ENCODE measurements around the gene ARHGEF12. TPM values are rescaled to one million over a fixed set of nuclear protein-coding genes. Genes with fewer than 3 reads are reported as not detected.

Gene ARHGEF12
- total and polyA plus RNA-seq, 10 of the 15 experiments (the other 5 are each of a cell fraction or from before 2014, with no cell fraction given) = 2.7 to 40.8 (median 20.9) TPM

GRCh38 chr11:120336641-120337354 is 585 bp downstream of the ARHGEF12 start (continued):
- TF ChIP-seq E2F8 (IDR thresholded peaks at IDR 0.05; ENCODE audit: low read depth, partially characterized antibody) (no peak), MXI1 (IDR thresholded peaks at IDR 0.05; ENCODE audit: low read depth, low read length) (peak; percentile 31; the same call in 1 of the 2 replicates), CHD2 (IDR thresholded peaks at IDR 0.05; ENCODE audit: borderline replicate concordance, low read depth, low read length) (no peak), MLLT1 (IDR thresholded peaks at IDR 0.05) (0 out of 2 replicates have a peak, but pooled peaks have one; percentile 20), CEBPB (IDR thresholded peaks at IDR 0.05; ENCODE audit: borderline replicate concordance in 1 of 2, low read depth in 2 of 2, low read length in 2 of 2) (no peak), NR2C2 (IDR thresholded peaks at IDR 0.05; ENCODE audit: borderline replicate concordance, control insufficient read depth, insufficient read length, low read depth) (no peak), DPF2 (IDR thresholded peaks at IDR 0.05) (no peak), BRCA1 (IDR thresholded peaks at IDR 0.05; ENCODE audit: low read depth, low read length) (0 out of 2 replicates have a peak, but pooled peaks have one; percentile 15), ZNF384 (IDR thresholded peaks at IDR 0.05; ENCODE audit: borderline replicate concordance, low read depth, low read length) (no peak), MTA3 (IDR thresholded peaks at IDR 0.05; ENCODE audit: borderline replicate concordance, low read length) (0 out of 2 replicates have a peak, but pooled peaks have one; percentile 30), SP1 (IDR thresholded peaks at IDR 0.05; ENCODE audit: low read depth, low read length) (no peak), RELB (IDR thresholded peaks at IDR 0.05; ENCODE audit: low read depth) (no peak), ZNF592 (IDR thresholded peaks at IDR 0.05) (no peak), STAT3 (IDR thresholded peaks at IDR 0.05; ENCODE audit: low read depth, low read length) (no peak), FOXM1 (IDR thresholded peaks at IDR 0.05; ENCODE audit: low read depth, low read length) (no peak), NFXL1 (IDR thresholded peaks at IDR 0.05; ENCODE audit: borderline replicate concordance) (no peak)
